Tibial nerve (tissue), 4 donors: Measurements from ENCODE around the gene MGST2. TPM values are rescaled to one million over a fixed set of nuclear protein-coding genes. Genes with fewer than 3 reads are reported as not detected.
A peak's percentile ranks its signal among the peaks of the same experiment; 100 is the strongest.

ENCODE experiments used
- DNase-seq, 2 donors: peaks; one replicate each; pipeline ENCODE4 v3.0.0-alpha.2; 2019; ENCODE audit warnings: low spot score in 2 of 2
- H3K27ac ChIP-seq, 4 donors: fragments of 200-600 bp; sonication (generic) in 3 of 4; one replicate each; pipeline ENCODE4 v1.5.1; 2017 to 2019; ENCODE audit warnings: mild to moderate bottlenecking in 1 of 4
- H3K27me3 ChIP-seq, 2 donors: fragments of 200-600 bp; sonication (generic) in 1 of 2; one replicate each; pipeline versions ENCODE4 v1.5.1 to v1.6.0; 2017 to 2019
- H3K36me3 ChIP-seq, 3 donors: fragments of 200-600 bp; sonication (generic); one replicate each; pipeline ENCODE4 v1.5.1; 2018 to 2019
- H3K4me1 ChIP-seq, 4 donors: fragments of 200-600 bp; sonication (generic) in 3 of 4; one replicate each; pipeline ENCODE4 v1.5.1; 2017 to 2019
- H3K4me3 ChIP-seq, 4 donors: fragments of 200-600 bp; sonication (generic) in 3 of 4; one replicate each; pipeline ENCODE4 v1.5.1; 2017 to 2019; ENCODE audit warnings: mild to moderate bottlenecking in 1 of 4, moderate library complexity in 1 of 4
- H3K9me3 ChIP-seq, 4 donors: fragments of 200-600 bp; sonication (generic) in 3 of 4; one replicate each; pipeline ENCODE4 v1.5.1; 2017 to 2019
- CTCF ChIP-seq, 5 experiments: fragments of 200-600 bp in 3 of 5; fragments of 450-650 bp in 2 of 5; sonication (generic) in 3 of 5; IDR thresholded peaks; one replicate each; pipeline ENCODE4 v1.5.1; 2016 to 2019; ENCODE audit warnings: antibody characterized with exemption in 5 of 5, mild to moderate bottlenecking in 3 of 5, moderate library complexity in 2 of 5
- EP300 ChIP-seq, 2 donors: sonication (generic); formaldehyde crosslinking; IDR thresholded peaks; one replicate each; pipeline ENCODE4 v1.6.1; 2017; ENCODE audit warnings: antibody characterized with exemption in 2 of 2, mild to moderate bottlenecking in 1 of 2
- POLR2A ChIP-seq, 2 donors: fragments of 450-650 bp; IDR thresholded peaks; one replicate each; pipeline ENCODE4 v1.6.1; 2017; ENCODE audit warnings: antibody characterized with exemption in 2 of 2, mild to moderate bottlenecking in 2 of 2, moderate library complexity in 2 of 2
- WGBS, 2 donors: methylation state at CpG; one replicate each; pipeline ENCODE4 v1.1.5; 2018; 5-methylcytosine and 5-hydroxymethylcytosine counted together
- total RNA-seq, 4 donors: library from RNA; depleted of rRNA; stranded (reverse); fragments of >200 nt; gene quantifications; one replicate each; pipeline ENCODE4 v1.1.0, GENCODE V29; 2016

The MGST2 gene
- total RNA-seq, 4 donors from 2014 or later, result 12.2 to 27.3 (median 26.8) TPM

DNA sequence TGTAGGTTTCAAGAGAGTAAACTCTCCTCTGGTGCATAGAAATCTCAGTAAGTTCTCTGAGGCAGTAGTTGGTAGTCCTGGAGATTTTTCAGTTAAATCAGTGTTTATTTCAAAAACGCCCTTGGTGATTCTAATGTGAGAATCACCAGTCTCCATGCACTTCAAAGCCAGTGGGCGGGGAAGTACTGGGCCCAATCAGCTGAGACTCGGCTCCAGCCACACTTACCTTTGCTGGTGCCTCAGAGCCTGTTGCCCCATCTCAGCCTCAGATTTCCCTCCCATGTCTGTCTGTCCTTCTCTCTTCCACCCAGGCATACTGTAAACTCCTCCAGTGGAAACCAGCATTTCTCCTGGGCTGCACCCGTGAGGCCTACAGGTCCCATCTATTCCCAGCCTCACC lies 7.4 kb upstream of the MGST2 start:
- Histone ChIP-seq H3K36me3 (no peaks in the 10 kb centered on the region), H3K4me1 (peaks cover 0 to 11% (median 0%) of the 10 kb centered on the region in 4 donors), H3K9me3 (no peaks in the 10 kb centered on the region), H3K27ac (peak overlapping the region in 2 of 4 donors; percentile 44 to 56), H3K27me3 (no peaks in the 10 kb centered on the region), H3K4me3 (no peak overlapping the region)
- DNase-seq, result no peak
- TF ChIP-seq CTCF (IDR thresholded peaks at IDR 0.05) (no peak), POLR2A (IDR thresholded peaks at IDR 0.05) (no peak), EP300 (IDR thresholded peaks at IDR 0.05) (no peak)
- WGBS, 2 donors, result 74 to 78% methylated on average over 4 of the region's 4 CpGs

DNA sequence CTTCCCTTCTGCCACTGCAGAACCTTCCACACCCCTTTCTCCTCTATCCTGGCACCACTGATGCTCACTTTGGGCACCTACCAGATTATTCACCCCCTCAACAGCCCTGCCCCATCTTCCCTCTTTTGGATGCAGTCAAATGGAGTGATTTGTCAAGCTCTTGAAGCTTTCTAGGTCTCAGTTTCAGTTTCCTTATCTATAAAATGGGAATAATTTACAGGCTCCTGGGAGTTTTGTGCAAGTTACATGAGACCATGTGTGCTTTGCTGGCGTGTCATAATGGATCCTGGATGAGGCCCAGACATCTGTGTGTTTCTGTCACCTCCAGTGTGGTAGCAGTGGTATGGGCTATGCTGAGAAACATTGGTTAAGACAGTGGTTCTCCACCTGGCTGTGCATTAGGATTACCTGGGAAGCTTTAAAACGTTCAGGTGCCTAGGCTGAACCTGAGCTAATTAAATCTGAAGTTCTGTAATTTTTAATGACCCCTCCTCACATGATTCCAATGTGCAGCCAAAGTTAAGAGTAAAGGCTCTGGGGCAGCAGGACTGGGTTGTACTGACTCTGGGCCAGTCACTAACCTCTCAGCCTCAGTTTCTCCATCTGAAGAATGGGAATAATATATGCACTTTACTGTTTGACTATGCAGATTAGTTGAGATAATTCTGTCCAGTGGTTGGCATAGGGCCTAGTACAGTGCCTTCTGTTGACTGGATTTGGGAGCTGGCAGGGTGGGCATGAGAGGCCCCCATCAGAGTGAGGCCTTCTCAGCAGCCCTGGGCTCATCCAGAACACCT lies 6.8 kb upstream of the MGST2 start:
- Histone ChIP-seq H3K9me3 (no peaks in the 10 kb centered on the region), H3K27ac (peak overlapping the region in 2 of 4 donors; percentile 44 to 56), H3K4me3 (no peak overlapping the region), H3K4me1 (peaks cover 0 to 11% (median 0%) of the 10 kb centered on the region in 4 donors), H3K36me3 (no peaks in the 10 kb centered on the region), H3K27me3 (no peaks in the 10 kb centered on the region)
- TF ChIP-seq EP300 (IDR thresholded peaks at IDR 0.05) (no peak), POLR2A (IDR thresholded peaks at IDR 0.05) (no peak), CTCF (IDR thresholded peaks at IDR 0.05) (no peak)
- DNase-seq, result no peak
- WGBS, 2 donors, result 84 to 91% methylated on average over 2 of the region's 2 CpGs

- H3K27ac ChIP-seq, result no peak overlapping the region
- no peaks in the 10 kb centered on the region for H3K9me3 ChIP-seq
- peaks cover 0 to 12% (median 0%) of the 10 kb centered on the region in 4 donors for H3K4me1 ChIP-seq
- H3K36me3 ChIP-seq, result no peaks in the 10 kb centered on the region
- H3K4me3 ChIP-seq, result no peak overlapping the region
- TF ChIP-seq EP300 (IDR thresholded peaks at IDR 0.05), result no peak
- no peak for TF ChIP-seq CTCF (IDR thresholded peaks at IDR 0.05)
- TF ChIP-seq POLR2A (IDR thresholded peaks at IDR 0.05), result no peak
- H3K27me3 ChIP-seq, result no peaks in the 10 kb centered on the region
- 81% methylated on average over 12 of the region's 12 CpGs for WGBS, 2 donors
- DNase-seq, result no peak
Measured at GRCh38 chr4:139659735-139660424, 5.7 kb upstream of the MGST2 start.

- Histone ChIP-seq H3K4me1 (peaks cover 0 to 19% (median 0%) of the 10 kb centered on the region in 4 donors), H3K27me3 (no peaks in the 10 kb centered on the region), H3K4me3 (no peak overlapping the region), H3K9me3 (no peaks in the 10 kb centered on the region), H3K27ac (peak overlapping the region in 2 of 4 donors; percentile 5 to 35), H3K36me3 (no peaks in the 10 kb centered on the region)
- TF ChIP-seq POLR2A (IDR thresholded peaks at IDR 0.05) (no peak), CTCF (IDR thresholded peaks at IDR 0.05) (no peak), EP300 (IDR thresholded peaks at IDR 0.05) (peak; percentile 44 to 52)
- 50 to 58% methylated on average over 3 of the region's 3 CpGs for WGBS, 2 donors
- no peak for DNase-seq
Measured at GRCh38 chr4:139660568-139661043, 5.0 kb upstream of the MGST2 start.
